LHCN-M2 (cell line): Measurements from ENCODE around the gene DDX60. TPM values are rescaled to one million over a fixed set of nuclear protein-coding genes. Genes with fewer than 3 reads are reported as not detected.
A peak's percentile ranks its signal among the peaks of the same experiment; 100 is the strongest.
"Not testable (repeated sequence)": the region's sequence is repeated elsewhere in the genome, so short reads cannot be mapped to it uniquely, and the experiment has no call there.

ENCODE experiments used
- DNase-seq: peaks from one replicate; pipeline ENCODE4 v3.0.0-alpha.2; 2012; ENCODE audit warnings: low read depth
- total RNA-seq: library from RNA; depleted of rRNA; stranded (reverse); fragments of >200 nt; gene quantifications from 2 replicates; pipeline ENCODE4 v1.2.3, GENCODE V29; 2014

The DDX60 gene
- total RNA-seq, 1 experiment from 2014 or later, result 13.7 TPM

- no peak for DNase-seq
These were observed 25.1 kb downstream of the DDX60 start for GRCh38 chr4:168293386-168293975.

- DNase-seq, result no peak
These were observed 27.3 kb downstream of the DDX60 start for GRCh38 chr4:168291242-168291641.

GRCh38 chr4:168285850-168286249 lies 32.7 kb downstream of the DDX60 start:
- DNase-seq, result not testable (repeated sequence)

GRCh38 chr4:168279556-168279955 lies 39.0 kb downstream of the DDX60 start:
- DNase-seq, result no peak

- DNase-seq, result no peak
These were observed 42.7 kb downstream of the DDX60 start for GRCh38 chr4:168275836-168276235.

- DNase-seq, result no peak
These were observed 43.7 kb downstream of the DDX60 start for GRCh38 chr4:168274871-168275270.

- no peak for DNase-seq
These were observed 44.7 kb downstream of the DDX60 start for GRCh38 chr4:168273838-168274237.

GRCh38 chr4:168272488-168272887 lies 46.1 kb downstream of the DDX60 start:
- no peak for DNase-seq

- DNase-seq, result no peak
These were observed 48.7 kb downstream of the DDX60 start for GRCh38 chr4:168269896-168270295.

GRCh38 chr4:168265327-168265726 lies 53.2 kb downstream of the DDX60 start:
- DNase-seq, result peak; percentile 36

- peak; percentile 60 for DNase-seq
These were observed 53.6 kb downstream of the DDX60 start for GRCh38 chr4:168264903-168265302.

GRCh38 chr4:168263039-168263438 lies 55.5 kb downstream of the DDX60 start:
- DNase-seq, result no peak

GRCh38 chr4:168259096-168259495 lies 59.5 kb downstream of the DDX60 start:
- no peak for DNase-seq

GRCh38 chr4:168257768-168258167 lies 60.8 kb downstream of the DDX60 start:
- DNase-seq, result no peak

- DNase-seq, result peak; percentile 18
These were observed 70.3 kb downstream of the DDX60 start for GRCh38 chr4:168248176-168248710.

- no peak for DNase-seq
These were observed 70.9 kb downstream of the DDX60 start for GRCh38 chr4:168247603-168248002.

- DNase-seq, result peak; percentile 15
These were observed 76.6 kb downstream of the DDX60 start for GRCh38 chr4:168241953-168242352.

GRCh38 chr4:168240821-168241220 lies 77.7 kb downstream of the DDX60 start:
- DNase-seq, result no peak

GRCh38 chr4:168221301-168221700 lies 97.3 kb downstream of the DDX60 start:
- DNase-seq, result peak; percentile 85

GRCh38 chr4:168220893-168221292 lies 97.7 kb downstream of the DDX60 start:
- peak; percentile 60 for DNase-seq

- DNase-seq, result peak; percentile 54
These were observed 99.9 kb downstream of the DDX60 start for GRCh38 chr4:168218645-168219044.

- DNase-seq, result not testable (repeated sequence)
These were observed 105.0 kb downstream of the DDX60 start for GRCh38 chr4:168213511-168213910.

- no peak for DNase-seq
These were observed 105.9 kb downstream of the DDX60 start for GRCh38 chr4:168212656-168213055.
